ENCODE measurements around the gene PADI6.

PADI6 gene

GRCh38 chr1:17437260-17437579, 65.2 kb downstream of the PADI6 start:
- no peak for DNase-seq

- DNase-seq = peak; percentile 56
These were observed 65.8 kb downstream of the PADI6 start for GRCh38 chr1:17437580-17438317.

DNA sequence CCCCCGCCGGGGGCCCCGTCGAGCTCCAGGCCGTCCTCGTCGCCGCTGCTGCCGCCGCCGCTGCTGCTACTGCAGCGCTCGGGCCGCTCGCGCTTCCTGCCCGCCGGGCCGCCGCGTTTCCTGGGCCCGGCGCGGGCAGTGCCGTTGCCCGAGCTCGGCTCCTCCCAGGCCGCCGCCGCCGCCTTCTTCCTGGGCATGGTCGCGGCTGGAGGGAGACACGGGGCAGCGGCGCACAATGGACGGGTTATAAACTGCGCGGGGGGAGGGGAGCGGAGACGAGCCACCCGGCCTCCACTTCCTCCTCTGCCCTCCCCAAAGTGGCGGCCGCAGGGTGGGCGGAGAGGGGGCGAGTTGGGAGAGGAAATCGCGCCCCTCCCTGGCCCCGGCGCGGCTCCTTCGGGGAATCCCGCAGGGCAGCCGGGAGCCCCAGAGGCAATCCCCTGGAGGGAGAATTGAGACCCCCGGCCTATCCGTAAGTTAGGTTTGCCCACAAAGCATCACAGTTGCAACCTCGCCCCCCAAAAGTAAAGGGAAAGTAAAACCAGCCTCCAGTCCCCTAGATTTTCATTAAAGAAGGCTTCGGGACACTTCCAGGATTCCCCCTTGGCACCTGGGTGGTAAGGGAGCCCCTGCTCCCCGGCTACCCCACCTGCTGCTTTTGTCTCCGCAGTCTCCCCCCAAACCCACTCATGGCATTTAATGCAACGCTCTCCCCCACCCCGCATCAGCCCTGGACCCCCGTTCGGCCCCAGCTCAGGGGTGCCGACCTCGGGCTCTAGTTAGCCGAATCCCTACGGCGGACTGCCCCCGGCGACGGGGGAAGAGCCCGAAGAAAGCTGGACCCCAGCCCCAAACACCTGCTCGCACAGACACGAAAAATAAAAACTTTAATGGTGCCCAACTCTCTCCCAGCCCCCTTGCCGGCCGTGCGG, 66.6 kb downstream of the PADI6 start:
- peak; percentile 71 for DNase-seq

DNA sequence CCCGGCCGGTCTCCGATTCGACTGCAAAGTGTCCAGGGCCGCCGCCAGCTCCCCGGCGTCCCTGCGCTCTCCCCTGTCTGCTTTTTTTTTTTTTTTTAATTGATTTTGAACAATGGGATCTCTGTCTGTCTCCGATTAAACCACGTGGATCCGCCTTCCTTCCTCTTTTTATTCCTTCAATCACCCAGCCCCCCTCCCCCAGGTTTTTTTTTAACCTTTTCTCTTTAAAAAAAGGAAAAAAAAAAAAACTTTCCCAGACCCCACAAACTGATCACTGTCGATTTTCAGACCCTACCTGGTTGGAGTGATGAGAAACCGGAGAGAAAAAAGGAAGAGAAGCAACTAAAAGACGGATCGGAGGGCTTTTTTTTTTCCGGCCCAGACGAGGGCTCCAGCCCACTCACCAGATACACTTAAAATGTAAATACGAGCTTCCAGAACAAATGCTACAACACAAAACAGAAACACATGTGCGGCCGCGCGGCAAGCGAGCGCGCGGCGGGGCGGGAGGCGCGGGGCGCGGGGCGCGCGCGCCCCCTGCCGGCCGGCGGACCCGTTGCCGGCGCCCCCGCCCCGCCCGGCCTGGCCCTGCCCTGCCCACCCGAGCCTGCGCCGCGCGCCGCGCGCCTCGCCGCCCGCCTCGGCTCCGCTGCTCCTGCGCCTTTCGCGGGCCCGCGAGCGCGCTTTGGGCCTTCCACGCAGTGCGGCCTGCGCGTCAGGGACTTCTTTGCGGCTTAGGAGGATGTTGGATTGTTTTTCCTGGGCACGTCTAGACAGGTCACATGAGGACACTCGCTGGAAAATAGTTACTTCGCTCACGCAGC, 67.5 kb downstream of the PADI6 start, which contains the start of gene RCC2:
RCC2 (minus strand) TSS at position 428 of the 824 bp plus-strand sequence. CDS start 1,163 bp downstream, outside the sequence.
- peak; percentile 86 for DNase-seq

- DNase-seq = no peak
These were observed 68.3 kb downstream of the PADI6 start for GRCh38 chr1:17440074-17440826.

DNA sequence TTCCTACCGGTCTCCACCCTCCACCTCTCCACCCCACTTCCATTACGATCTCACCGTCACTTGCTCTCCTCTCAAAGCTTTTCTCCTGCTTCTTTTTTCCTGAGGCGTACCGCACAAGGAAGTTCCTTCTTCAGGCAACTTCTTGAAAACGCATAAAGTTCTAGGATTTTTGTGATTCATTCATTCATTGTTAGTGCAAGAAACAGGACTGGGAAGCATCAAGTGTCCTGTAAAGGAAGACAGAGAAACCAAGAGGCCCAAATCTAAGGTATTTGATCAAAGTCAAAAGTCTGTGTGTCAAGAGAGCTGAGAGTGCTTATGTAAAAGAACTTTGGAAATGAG, 68.8 kb downstream of the PADI6 start:
- no peak for DNase-seq

- DNase-seq = no peak
These were observed 69.4 kb downstream of the PADI6 start for GRCh38 chr1:17441265-17441992.

- no peak for DNase-seq
These were observed 70.0 kb downstream of the PADI6 start for GRCh38 chr1:17441993-17442357.

DNA sequence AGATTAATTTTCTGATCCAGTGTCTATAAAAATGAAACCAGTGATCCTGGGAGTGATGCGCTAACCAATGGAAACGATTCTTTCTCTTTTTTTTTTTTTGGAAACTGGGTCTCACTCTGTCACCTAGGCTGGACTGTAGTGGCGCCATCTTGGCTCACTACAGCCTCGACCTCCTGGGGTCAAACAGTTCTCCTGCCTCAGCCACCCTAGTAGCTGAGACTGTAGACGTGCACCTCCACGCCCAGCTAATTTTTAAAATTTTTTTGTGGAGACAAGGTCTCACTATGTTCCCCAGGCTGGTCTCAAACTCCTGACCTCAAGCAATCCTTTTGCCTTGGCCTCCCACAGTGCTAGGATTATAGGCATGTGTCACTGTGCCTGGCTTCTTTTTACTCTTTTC, 70.8 kb downstream of the PADI6 start:
- no peak for DNase-seq

GRCh38 chr1:17447501-17447992, 75.6 kb downstream of the PADI6 start:
- DNase-seq = no peak
